HEK293 (cell line): Measurements from ENCODE around the gene WFDC1.

Experiments used
- PRDM1 ChIP-seq: fragments of 450-650 bp; formaldehyde crosslinking; IDR thresholded peaks from 2 replicates; pipeline ENCODE4; 2016; ENCODE audit warnings: missing biosample characterization, missing genetic modification characterization
- ZBTB48 ChIP-seq: fragments of 450-650 bp; formaldehyde crosslinking; IDR thresholded peaks from 2 replicates; pipeline ENCODE4 v1.5.1; 2016; ENCODE audit warnings: missing biosample characterization, missing genetic modification characterization
- ZNF140 ChIP-seq: fragments of 450-650 bp; formaldehyde crosslinking; IDR thresholded peaks from 2 replicates; pipeline ENCODE4 v1.5.1; 2016; ENCODE audit warnings: missing biosample characterization, missing genetic modification characterization
- ZNF174 ChIP-seq: fragments of 450-650 bp; formaldehyde crosslinking; IDR thresholded peaks from 2 replicates; pipeline ENCODE4 v1.5.0; 2017; ENCODE audit warnings: missing biosample characterization, mild to moderate bottlenecking, missing genetic modification characterization
- ZNF335 ChIP-seq: fragments of 450-650 bp; formaldehyde crosslinking; conservative IDR thresholded peaks from 2 replicates; pipeline ENCODE4 v1.5.1; 2016; ENCODE audit warnings: missing biosample characterization, missing genetic modification characterization
- ZSCAN30 ChIP-seq: fragments of 450-650 bp; IDR thresholded peaks from 2 replicates; pipeline ENCODE4 v1.5.1; 2018; ENCODE audit warnings: missing biosample characterization, mild to moderate bottlenecking, missing genetic modification characterization, moderate library complexity
- TF ChIP-seq, protein P1 (sequence below): fragments of 450-650 bp; formaldehyde crosslinking; IDR thresholded peaks from 2 replicates; pipeline ENCODE4 v1.5.1; 2016; ENCODE audit warnings: missing biosample characterization, missing genetic modification characterization
- TF ChIP-seq, protein P2 (sequence below): fragments of 450-650 bp; formaldehyde crosslinking; IDR thresholded peaks from 2 replicates; pipeline ENCODE4 v1.5.1; 2016; ENCODE audit warnings: missing biosample characterization, missing genetic modification characterization

DNA sequence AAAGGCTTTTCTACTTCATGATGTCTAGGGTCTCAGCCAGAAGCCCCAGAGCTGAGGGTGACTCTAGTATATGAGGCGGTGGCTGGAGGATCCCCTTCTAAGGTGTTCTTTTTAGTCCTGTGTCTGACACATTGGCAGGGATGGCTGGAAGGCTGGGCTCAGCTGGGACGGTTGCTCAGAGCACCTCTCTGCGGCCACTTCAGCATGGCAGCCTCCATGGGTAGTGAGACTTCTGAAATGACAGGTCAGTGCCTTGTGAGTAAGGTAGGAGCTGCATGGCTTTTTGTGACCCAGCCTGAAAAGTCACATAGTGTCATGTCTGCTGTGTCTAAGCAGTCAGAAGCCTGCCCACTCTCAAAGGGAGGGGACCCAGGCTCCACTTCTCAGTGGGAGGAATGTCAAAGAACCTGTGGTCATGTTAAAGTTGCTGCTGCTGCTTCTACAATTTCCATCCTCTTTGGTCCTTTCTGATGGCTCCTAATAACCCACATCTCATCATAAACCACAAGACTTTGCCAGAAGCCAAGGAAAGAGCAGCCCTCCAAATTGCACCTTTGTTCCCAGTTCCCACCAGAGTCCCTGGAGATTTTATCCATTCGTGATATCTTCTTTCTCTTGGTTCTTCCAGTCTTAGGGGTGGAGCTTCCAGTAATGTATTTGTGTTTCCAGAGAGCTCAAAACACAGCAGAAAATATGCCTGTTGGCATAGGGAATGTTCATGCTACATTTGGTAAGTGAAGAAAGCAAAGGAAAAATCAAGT is 39.4 kb upstream of the WFDC1 start:
- TF ChIP-seq ZBTB48 (no peak), ZSCAN30 (tag by site-specific recombination) (no peak), PRDM1 (tag by site-specific recombination) (no peak), ZNF335 (tag by site-specific recombination) (no peak), ZNF174 (tag by site-specific recombination) (no peak), ZNF140 (tag by site-specific recombination) (no peak)
- TF ChIP-seq, protein P1, sequence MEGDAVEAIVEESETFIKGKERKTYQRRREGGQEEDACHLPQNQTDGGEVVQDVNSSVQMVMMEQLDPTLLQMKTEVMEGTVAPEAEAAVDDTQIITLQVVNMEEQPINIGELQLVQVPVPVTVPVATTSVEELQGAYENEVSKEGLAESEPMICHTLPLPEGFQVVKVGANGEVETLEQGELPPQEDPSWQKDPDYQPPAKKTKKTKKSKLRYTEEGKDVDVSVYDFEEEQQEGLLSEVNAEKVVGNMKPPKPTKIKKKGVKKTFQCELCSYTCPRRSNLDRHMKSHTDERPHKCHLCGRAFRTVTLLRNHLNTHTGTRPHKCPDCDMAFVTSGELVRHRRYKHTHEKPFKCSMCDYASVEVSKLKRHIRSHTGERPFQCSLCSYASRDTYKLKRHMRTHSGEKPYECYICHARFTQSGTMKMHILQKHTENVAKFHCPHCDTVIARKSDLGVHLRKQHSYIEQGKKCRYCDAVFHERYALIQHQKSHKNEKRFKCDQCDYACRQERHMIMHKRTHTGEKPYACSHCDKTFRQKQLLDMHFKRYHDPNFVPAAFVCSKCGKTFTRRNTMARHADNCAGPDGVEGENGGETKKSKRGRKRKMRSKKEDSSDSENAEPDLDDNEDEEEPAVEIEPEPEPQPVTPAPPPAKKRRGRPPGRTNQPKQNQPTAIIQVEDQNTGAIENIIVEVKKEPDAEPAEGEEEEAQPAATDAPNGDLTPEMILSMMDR (tag by site-specific recombination): no peak
- TF ChIP-seq, protein P2, sequence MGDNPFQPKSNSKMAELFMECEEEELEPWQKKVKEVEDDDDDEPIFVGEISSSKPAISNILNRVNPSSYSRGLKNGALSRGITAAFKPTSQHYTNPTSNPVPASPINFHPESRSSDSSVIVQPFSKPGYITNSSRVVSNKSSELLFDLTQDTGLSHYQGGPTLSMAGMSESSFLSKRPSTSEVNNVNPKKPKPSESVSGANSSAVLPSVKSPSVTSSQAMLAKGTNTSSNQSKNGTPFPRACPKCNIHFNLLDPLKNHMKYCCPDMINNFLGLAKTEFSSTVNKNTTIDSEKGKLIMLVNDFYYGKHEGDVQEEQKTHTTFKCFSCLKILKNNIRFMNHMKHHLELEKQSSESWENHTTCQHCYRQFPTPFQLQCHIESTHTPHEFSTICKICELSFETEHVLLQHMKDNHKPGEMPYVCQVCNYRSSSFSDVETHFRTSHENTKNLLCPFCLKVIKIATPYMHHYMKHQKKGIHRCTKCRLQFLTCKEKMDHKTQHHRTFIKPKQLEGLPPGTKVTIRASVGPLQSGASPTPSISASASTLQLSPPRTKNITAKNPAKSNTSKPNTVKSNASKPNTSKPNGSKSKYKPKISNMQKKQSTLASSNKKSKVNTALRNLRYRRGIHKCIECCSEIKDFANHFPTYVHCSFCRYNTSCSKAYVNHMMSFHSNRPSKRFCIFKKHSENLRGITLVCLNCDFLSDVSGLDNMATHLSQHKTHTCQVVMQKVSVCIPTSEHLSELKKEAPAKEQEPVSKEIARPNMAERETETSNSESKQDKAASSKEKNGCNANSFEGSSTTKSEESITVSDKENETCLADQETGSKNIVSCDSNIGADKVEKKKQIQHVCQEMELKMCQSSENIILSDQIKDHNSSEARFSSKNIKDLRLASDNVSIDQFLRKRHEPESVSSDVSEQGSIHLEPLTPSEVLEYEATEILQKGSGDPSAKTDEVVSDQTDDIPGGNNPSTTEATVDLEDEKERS (tag by site-specific recombination): no peak
